Measurements from ENCODE around the gene SPECC1L.

The SPECC1L gene

DNA sequence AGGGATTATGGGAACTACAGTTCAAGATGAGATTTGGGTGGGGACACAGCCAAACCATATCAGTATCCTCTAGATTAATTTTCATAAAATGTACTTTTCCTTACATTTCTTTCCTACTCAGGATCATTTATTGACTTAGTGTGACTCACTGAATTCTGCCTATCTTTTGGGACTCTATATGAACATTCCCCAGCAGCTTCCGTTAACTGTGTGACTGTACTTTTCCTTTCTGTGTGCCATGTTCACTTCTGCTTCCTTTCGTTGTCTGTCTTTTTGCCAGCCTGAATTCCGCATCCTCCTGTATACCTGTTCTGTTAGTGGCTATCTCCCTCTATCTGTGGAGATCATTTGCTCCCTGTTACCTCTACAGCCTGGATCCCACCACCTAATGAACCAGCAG lies 48.8 kb downstream of the SPECC1L start:
- in situ Hi-C loops (cut with MboI; ENCODE audit: low sequenced_read_pairs) = no loop called here

DNA sequence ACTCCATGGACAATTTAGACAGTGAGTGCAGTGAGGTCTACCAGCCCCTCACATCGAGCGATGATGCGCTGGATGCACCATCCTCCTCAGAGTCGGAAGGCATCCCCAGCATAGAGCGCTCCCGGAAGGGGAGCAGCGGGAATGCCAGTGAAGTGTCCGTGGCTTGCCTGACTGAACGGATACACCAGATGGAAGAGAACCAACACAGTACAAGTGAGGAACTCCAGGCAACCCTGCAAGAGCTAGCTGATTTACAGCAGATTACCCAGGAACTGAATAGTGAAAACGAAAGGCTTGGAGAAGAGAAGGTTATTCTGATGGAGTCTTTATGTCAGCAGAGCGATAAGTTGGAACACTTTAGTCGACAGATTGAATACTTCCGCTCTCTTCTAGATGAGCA lies 51.4 kb downstream of the SPECC1L start:
- in situ Hi-C loops (cut with MboI; ENCODE audit: low sequenced_read_pairs) = loop anchor here (10.0 kb wide), 2 partner anchors 93 to 203 kb away; no protein-coding TSS in a partner anchor

DNA sequence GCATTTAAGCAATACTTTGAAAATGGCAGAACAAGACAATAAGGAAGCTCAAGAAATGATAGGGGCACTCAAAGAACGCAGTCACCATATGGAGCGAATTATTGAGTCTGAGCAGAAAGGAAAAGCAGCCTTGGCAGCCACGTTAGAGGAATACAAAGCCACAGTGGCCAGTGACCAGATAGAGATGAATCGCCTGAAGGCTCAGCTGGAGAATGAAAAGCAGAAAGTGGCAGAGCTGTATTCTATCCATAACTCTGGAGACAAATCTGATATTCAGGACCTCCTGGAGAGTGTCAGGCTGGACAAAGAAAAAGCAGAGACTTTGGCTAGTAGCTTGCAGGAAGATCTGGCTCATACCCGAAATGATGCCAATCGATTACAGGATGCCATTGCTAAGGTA lies 51.9 kb downstream of the SPECC1L start:
- in situ Hi-C loops (cut with MboI; ENCODE audit: low sequenced_read_pairs) = loop anchor here (10.0 kb wide), 2 partner anchors 92 to 202 kb away; no protein-coding TSS in a partner anchor

DNA sequence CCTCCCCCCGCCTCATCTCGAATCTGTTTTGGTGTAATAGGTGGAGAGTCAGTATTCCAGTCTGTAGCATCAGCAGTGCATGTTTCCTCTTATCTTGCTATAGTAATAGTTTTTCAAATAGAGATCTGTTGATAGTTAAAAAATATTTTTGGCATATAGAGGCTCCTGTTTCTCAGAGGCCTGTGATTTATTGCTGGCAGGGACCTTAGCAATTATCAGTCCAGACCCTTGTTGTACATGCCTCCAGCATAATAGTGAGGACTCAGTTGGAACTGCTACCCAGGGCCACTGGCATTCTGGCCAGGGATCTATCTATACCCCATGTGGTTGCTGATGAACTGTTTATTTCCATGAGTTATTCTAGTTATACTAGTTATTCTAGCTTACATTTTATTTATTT lies 52.6 kb downstream of the SPECC1L start:
- in situ Hi-C loops (cut with MboI; ENCODE audit: low sequenced_read_pairs) = loop anchor here (10.0 kb wide), 2 partner anchors 92 to 202 kb away; no protein-coding TSS in a partner anchor

DNA sequence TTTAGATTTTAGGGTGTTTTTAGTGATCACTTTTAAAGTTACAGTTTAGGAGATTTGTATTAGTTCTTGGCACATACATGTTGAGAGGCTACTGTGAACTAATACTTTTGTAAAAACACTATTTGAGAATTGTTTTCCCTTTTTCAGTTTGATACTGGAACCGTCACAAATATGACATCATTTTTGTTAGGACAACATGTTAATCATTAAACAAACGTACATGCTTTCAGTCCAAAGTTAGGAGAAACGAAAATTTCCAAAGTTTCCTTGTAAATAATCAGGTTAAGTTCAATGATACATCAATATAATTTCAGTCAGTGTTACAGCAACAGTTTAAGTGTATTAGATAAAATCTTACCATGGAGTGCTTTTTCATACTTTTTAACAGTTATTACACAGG lies 53.1 kb downstream of the SPECC1L start:
- in situ Hi-C loops (cut with MboI; ENCODE audit: low sequenced_read_pairs) = loop anchor here (10.0 kb wide), 2 partner anchors 91 to 201 kb away; no protein-coding TSS in a partner anchor

DNA sequence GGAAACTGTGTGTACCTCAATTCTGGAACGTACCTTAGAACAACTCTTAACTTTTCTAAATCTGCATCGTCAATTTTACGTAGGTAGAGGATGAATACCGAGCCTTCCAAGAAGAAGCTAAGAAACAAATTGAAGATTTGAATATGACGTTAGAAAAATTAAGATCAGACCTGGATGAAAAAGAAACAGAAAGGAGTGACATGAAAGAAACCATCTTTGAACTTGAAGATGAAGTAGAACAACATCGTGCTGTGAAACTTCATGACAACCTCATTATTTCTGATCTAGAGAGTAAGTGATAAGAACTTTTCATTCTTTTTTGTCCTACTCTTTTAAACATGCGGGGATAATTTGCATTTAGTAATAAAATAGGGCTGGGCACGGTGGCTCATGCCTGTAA lies 53.5 kb downstream of the SPECC1L start:
- in situ Hi-C loops (cut with MboI; ENCODE audit: low sequenced_read_pairs) = loop anchor here (10.0 kb wide), 2 partner anchors 91 to 201 kb away; no protein-coding TSS in a partner anchor

DNA sequence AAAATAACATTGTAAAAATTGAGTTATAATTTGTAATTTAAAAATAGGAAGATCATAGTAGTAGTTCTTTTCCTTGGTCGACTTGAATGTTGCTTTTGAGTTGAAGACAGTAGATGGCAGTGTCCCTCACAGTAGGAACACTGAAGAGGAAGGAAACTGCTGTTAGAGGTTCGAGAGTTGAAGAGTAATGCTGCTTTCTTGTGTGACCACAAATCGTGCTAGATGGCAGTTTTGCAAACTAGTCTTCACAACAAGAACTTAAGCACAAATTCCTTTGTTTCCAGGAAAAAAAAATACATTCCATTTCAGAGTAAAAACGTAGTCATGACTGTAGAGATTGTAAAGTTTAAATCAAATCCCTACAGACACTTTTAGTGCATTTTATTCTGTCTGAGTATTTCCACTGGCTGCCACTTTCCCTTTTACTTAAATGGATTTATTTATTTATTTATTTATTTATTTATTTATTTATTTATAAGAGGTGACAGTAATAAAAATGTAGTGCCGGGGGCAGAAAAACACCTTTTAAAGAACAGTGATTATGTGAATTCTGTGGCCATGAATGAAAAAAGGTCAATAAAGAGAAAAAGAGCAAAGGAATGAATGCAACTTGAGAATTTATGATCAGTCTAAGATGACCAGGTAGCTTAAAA lies 54.6 kb downstream of the SPECC1L start:
- in situ Hi-C loops (cut with MboI; ENCODE audit: low sequenced_read_pairs) = loop anchor here (10.0 kb wide), 2 partner anchors 90 to 200 kb away; no protein-coding TSS in a partner anchor

DNA sequence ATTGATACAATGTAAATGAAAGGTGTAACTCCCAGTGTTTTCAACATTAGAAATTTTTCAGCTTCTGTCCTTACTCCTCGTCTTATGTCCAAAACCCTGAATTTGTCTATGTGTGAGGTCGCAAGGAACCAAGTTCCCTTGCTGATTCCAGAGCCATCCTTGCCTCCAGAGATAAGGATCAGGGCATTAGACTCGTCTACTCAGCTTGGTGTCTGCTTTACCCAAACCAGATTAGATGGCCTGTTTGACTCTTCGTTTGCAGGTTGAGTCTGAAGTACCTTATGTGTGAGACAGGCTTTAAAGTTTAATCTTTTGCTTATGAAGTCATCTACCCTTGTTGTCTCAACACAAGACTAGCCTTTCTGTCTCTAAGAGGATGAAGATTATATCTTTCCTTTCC lies 55.6 kb downstream of the SPECC1L start:
- in situ Hi-C loops (cut with MboI; ENCODE audit: low sequenced_read_pairs) = loop anchor here (10.0 kb wide), 2 partner anchors 89 to 199 kb away; no protein-coding TSS in a partner anchor

DNA sequence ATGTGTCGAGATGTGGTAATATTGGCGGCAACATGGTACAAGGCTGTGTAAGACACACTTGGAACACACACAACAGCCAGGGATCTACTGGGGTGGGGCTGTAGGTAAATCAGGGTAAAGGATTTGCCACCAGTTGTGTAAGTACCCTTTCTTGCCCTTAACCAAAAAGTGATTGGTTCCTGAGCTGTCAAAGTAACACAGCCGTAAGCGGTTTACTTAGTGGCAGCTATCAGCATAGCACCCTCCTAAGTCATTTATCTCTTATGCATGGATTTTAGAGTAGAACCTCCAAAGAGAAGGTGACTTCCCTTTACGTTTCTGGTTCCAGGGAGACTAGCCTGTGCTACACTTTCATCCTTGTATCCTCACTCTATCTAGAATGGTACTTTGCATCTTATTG lies 57.2 kb downstream of the SPECC1L start:
- in situ Hi-C loops (cut with MboI; ENCODE audit: low sequenced_read_pairs) = loop anchor here (10.0 kb wide), 2 partner anchors 87 to 197 kb away; no protein-coding TSS in a partner anchor

DNA sequence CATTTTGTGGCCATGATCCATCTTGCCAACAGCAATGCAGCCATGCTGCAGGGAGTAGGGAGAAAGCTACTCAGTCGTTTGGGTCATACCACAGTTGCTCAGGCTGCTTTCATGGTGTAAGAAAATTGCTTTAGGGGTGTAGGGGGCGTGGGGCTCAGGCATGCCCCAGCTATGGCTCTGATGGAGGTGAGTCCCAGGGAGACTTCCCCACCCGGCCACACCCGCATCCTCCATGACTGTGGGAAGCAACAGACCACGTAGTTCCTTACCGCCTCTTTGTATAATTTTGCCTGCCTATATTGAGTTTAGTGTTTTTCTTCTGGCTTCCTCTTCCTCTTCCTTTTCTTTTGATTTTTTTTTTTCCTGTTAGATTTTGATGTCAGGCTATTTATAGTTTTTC lies 58.8 kb downstream of the SPECC1L start:
- in situ Hi-C loops (cut with MboI; ENCODE audit: low sequenced_read_pairs) = loop anchor here (10.0 kb wide), 2 partner anchors 85 to 195 kb away; no protein-coding TSS in a partner anchor

DNA sequence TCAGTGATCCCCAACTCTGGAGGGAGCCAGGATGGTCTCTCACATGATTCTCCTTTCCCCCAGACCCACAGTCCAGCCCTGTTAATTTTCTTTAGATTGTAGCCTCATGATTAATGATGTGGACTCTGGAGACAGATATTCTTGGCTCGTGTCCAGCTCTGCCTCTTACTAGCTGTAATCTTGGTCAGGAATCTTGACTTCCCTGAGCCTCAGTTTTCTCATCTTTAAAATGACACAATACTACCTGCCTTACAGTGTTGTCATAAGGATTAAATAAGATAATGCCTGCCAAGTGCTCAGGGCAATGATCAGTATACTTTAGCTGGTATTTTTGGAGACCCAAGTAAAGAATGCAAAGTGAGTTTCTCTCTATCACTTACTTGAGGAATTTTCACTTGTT lies 60.0 kb downstream of the SPECC1L start:
- in situ Hi-C loops (cut with MboI; ENCODE audit: low sequenced_read_pairs) = no loop called here

DNA sequence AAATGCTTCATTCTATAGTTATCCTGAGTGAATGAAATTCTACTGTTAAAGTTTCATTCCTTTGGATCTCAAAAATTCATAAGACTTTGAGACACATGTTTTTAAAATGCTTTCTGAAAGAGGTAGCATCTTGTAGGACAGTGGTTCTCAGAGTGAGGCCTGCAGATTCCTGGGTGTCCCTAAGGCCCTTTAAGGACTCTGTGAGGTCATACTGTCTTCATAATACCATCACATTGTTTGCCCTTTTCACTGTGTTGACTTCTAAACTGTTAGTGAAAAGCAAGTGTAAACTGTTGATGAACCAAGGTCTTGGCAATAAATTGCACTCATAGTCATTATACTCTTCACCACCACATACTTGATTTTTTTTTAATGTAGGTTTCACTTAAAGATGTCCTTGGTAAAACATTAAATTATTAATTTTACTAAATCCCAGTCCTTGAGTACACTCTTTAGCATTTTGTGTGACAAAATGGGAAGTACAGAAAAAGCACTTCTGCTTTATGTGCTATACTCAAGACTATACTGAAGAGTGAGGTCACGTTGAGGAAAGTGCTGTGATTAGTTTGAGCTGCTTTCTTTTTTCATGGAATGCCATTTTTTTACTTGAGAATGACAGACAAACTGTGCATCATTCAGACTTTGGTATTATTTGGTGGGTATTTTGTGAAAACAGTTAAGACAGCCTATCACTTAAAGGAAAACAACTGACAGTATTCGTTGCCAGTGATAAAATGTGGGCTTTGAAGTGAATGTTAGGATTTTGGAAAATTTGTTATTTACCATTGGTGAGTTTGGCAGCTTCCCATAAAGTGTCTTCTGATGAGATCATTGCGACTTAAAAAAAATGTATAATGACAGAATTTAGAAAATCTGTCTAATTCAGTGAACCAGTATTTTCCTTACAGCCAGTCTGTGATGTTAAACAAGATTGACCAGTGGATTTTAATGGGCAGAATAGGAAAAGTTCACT lies 61.1 kb downstream of the SPECC1L start:
- in situ Hi-C loops (cut with MboI; ENCODE audit: low sequenced_read_pairs) = no loop called here

DNA sequence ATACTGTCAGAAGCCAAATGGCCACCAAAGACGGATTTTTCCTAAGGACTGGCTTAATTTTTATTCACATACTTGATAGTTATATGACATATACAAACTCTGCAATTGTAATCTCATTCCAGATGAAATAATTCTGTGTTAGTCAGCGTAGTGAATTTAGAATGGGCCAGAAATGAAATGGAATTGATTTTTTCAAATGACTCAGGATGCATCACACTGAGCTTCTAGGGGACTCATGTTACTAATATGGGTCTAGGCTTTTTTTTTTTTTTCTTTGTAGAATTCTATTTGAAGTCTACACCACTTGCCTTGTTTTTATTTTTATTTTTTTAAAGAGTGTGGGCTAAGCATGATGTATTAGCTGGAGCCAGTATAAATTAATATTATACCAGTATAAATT lies 62.7 kb downstream of the SPECC1L start:
- in situ Hi-C loops (cut with MboI; ENCODE audit: low sequenced_read_pairs) = no loop called here

DNA sequence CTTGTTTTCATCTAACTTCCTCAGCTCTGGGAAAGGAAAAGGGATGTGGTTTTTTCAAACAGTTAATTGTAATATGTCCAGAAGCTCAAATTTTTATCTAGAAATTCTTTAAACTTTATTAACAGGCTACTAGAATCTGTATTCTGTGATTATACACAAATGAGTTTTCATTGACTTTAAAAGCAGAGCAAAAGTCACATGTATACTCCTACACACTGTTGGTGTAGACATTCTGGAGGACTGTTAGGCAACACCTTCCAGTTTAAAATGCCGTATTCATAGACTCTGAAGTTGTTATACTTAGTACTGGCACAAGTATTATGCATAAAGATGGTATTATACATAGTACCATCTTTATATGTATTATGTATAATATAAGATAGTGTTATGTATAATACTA lies 64.9 kb downstream of the SPECC1L start:
- in situ Hi-C loops (cut with MboI; ENCODE audit: low sequenced_read_pairs) = no loop called here

DNA sequence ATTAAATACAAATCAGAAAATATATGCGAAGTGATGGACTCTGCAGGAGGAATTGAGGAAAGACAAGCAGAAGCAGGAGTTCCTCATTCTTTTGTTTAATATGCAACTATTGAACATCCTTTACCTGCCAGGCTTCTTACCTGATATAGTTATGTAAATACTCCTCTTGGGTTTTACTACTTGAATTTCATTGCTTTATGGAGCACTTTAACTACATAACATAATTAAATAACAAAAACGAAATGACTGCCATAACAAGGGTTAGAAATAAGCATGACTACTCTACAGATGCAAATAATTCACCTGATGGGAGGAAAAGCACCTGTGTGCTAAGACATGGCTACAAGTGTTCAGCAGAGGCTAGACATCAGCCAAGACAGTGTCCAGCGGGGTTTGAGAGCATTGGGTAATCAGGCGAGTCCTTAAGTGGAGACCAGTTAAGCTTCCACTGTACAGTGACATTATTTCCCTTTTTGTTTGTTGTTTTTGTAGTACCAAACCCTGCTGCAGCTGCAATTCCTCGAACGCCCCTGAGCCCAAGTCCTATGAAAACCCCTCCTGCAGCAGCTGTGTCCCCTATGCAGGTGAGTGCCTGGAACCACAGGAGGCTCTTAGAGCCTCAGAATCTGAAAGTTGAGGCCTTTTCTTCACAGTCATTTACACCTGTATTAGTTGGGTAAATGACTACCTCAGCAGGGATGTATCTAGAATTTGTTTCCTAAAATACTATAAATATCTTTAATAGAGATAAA lies 67.4 kb downstream of the SPECC1L start:
- in situ Hi-C loops (cut with MboI; ENCODE audit: low sequenced_read_pairs) = no loop called here

DNA sequence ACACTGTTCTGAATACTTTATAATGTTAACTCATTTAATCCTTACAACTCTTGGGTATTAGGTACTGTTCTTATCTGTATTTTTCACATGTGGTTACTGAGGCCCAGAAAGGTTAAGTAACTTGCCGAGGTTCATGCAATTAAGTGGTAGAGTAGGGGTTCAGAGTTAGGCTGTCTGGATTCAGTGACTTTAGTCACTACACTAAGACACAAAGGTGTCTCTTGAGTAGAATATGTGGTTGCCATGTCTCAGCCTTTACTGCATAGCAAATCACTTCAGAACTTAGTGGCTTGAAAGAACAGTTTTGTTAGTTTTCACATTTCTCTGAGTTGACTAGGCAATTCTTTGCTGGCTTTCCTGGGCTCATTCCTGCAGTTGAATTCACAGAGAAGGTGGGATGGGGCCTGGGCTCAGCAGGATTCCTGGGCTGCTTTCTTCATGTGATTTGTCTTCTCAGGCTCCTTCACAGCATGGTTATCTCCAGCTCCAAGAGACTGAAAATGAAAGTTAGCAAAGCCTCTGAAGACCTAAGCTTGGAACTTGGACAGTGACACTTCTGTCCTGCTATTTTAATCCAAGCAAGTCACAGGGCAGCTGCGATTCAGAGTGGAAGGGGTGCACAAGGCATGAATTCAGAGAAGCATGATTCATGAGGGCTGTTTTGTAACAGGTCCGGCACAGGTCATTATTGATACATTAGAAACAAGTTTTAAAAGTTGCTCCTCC lies 68.3 kb downstream of the SPECC1L start:
- in situ Hi-C loops (cut with MboI; ENCODE audit: low sequenced_read_pairs) = no loop called here

DNA sequence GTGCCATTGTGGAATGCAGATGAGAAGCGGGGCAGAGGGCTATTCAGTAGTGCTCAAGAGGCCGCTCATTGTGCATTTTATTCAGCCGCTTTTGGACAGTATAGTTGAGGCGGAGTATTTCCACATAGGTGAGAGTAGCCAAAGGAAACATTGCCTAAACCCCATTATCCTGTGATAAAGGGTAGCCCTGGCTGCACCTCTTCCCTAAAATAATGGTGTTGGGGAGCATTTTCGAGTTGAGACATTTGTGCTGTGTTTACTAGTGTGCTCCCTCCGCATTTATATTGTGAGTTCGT lies 68.8 kb downstream of the SPECC1L start:
- in situ Hi-C loops (cut with MboI; ENCODE audit: low sequenced_read_pairs) = no loop called here

DNA sequence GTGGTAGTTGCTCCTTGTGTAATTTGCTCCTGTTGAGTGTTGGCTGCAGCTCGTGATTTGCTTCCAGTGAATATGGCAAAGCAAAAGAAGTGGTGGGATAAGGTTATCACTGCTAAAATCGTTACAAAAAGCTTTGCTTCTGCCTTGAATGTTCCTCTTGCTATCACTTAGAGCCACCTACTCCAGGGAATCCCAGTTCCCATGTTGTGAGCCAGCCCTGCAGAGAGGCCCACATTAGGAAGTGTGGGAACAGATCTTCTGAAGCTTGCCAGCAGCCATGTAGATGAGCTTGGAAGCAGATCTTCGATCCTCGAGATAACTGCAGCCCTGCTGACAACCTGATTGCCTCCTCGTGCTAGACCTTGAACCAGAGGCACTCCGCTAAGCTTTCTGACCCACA lies 71.0 kb downstream of the SPECC1L start:
- in situ Hi-C loops (cut with MboI; ENCODE audit: low sequenced_read_pairs) = no loop called here

DNA sequence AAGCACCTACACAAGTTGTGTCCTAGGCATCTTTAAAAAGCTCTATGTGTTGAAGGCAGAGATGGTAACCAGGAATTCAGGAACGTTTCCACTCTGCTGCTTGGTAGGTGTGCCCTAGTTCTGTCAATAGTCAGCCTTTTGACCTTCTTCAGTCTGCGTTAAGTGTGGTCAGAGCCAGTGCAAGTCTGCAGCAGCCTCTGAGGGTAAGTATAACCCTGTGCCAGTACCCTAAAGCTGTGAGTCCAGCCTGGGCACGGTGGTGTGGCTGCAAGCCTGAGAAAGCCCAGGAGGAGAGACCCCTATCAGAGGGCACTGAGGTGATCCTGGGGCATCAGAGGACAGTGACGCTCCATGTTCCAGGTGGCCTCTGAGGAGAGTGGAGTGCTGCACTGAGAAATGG lies 80.0 kb downstream of the SPECC1L start:
- in situ Hi-C loops (cut with MboI; ENCODE audit: low sequenced_read_pairs) = no loop called here

DNA sequence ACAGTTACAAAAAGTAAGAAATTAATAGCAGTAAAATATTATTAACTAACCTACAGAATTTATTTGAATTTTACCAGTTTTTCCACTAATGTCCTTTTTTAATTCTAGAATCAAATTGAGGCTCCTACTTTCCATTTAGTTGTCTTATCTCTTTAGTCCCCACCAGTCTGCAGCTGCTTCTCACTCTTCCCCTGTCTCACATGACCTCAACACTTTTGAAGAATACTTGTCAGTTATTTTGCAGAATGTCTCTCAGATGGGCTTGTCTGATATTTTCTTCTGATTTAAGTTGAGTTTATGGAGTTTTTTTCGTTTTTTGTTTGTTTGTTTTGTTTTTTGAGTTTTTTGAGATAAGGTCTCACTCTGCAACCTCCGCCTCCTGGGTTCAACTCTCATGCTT lies 82.5 kb downstream of the SPECC1L start:
- in situ Hi-C loops (cut with MboI; ENCODE audit: low sequenced_read_pairs) = no loop called here
